Ovary (tissue), 9 donors: ENCODE results near the gene ARHGDIB. TPM values are rescaled to one million over a fixed set of nuclear protein-coding genes. Genes with fewer than 3 reads are reported as not detected.

Source experiments
- DNase-seq, 5 donors: peaks; one replicate each; pipeline ENCODE4 v3.0.0-alpha.2; 2019 to 2020
- H3K27ac ChIP-seq, 2 donors: fragments of 200-600 bp; one replicate each; pipeline versions ENCODE4 v1.5.1 to v1.8.0; 2019 to 2022
- H3K27me3 ChIP-seq: fragments of 200-600 bp; one replicate; pipeline ENCODE4 v1.8.0; 2022
- H3K36me3 ChIP-seq: fragments of 200-600 bp; sonication (generic); one replicate; pipeline ENCODE4 v1.5.1; 2019
- H3K4me1 ChIP-seq: one replicate; pipeline ENCODE4 v1.8.1; 2013; ENCODE audit warnings: mild to moderate bottlenecking, moderate library complexity; ENCODE audit not compliant: insufficient read depth
- H3K4me3 ChIP-seq: fragments of 200-600 bp; sonication (generic); one replicate; pipeline ENCODE4 v1.5.1; 2017
- H3K9me3 ChIP-seq, 2 donors: fragments of 200-600 bp in 1 of 2; sonication (generic) in 1 of 2; one replicate each; pipeline versions ENCODE4 v1.5.1 to v1.8.1; 2013 to 2019; ENCODE audit warnings: mild to moderate bottlenecking in 1 of 2, moderate library complexity in 1 of 2
- CTCF ChIP-seq, 3 donors: fragments of 450-650 bp in 2 of 3; fragments of 200-600 bp in 1 of 3; IDR thresholded peaks; one replicate each; pipeline versions ENCODE4 v1.5.1 to v1.8.0; 2016 to 2022; ENCODE audit warnings: antibody characterized with exemption in 3 of 3, mild to moderate bottlenecking in 1 of 3
- EP300 ChIP-seq: sonication (generic); formaldehyde crosslinking; IDR thresholded peaks from one replicate; pipeline ENCODE4 v1.6.1; 2017; ENCODE audit warnings: antibody characterized with exemption
- POLR2A ChIP-seq: fragments of 450-650 bp; IDR thresholded peaks from one replicate; pipeline ENCODE4 v1.6.1; 2017; ENCODE audit warnings: antibody characterized with exemption, mild to moderate bottlenecking, moderate library complexity
- WGBS, 3 donors: extraction: QIAGEN DNeasy Blood & Tissue Kit in 1 of 3; methylation state at CpG; one replicate each; pipeline versions ENCODE4 v1.1.5 to v1.1.7; 2013 to 2017; 5-methylcytosine and 5-hydroxymethylcytosine counted together
- intact Hi-C, 4 donors: fragments of 100-400 bp; cut with DNase I; formaldehyde crosslinking; loops; one replicate each; pipeline versions ENCODE4 v1.11.0 to v1.15.1; 2022 to 2023
- polyA plus RNA-seq, 2 donors: library from polyadenylated mRNA; stranded (reverse); fragments of 200-250 nt in 1 of 2; fragments of 350-450 nt in 1 of 2; fragmentation: Illumina TruSeq in 1 of 2; extraction: RNeasy Lipid Tissue Mini Kit (QIAGEN cat#74804) in 1 of 2; gene quantifications; one replicate each; pipeline ENCODE4 v1.2.3, GENCODE V29; 2013 to 2014
- total RNA-seq, 7 donors: library from RNA; depleted of rRNA in 2 of 7; stranded (reverse); fragments of >200 nt in 2 of 7; fragmentation: NEBNext Ultra II Directional in 3 of 7; extraction: Animal tissue kit (Norgen Biotek cat#: 25700) in 3 of 7; gene quantifications; one replicate each; pipeline versions ENCODE4 v1.1.0 to v1.2.4, GENCODE V29; 2016 to 2023
- donor health status: DM: no; HTN: no; CAD: no; lungs with moderate emphysema.
- donor health status: DM: no; HTN: no; CAD: no.
- donor health status: Bipolar disorder and iron deficiency.
- donor health status: DM: yes; HTN: yes; CAD: no.
- donor health status: DM: no; HTN: no; CAD: no.
- donor health status: DM: yes; HTN: yes; CAD: no.

ARHGDIB gene
- total and polyA plus RNA-seq, 9 donors = 16.0 to 212 (median 36.6) TPM

DNA sequence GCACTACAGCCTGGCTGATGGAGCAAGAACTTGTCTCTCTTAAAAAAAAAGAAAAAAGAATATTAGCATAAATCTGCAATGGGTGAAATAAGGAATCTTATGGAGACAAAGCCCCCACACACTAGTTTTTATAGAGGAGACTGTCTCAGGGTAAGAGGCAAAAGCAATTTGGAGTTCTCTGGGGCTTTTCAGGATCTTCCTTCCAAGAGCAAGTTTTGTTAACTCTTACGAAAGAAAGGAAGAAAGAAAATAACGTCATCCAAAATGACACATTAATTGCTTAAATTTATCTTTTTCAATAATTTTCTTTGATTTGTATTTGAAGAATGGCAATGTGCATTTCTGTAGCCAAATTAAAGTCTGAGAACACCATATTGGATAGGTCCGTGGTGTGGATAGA, 15.3 kb upstream of the ARHGDIB start:
- H3K4me1 ChIP-seq = no peaks in the 10 kb centered on the region
- no peaks in the 10 kb centered on the region for H3K27me3 ChIP-seq
- no peaks in the 10 kb centered on the region for H3K9me3 ChIP-seq
- no peak for DNase-seq
- TF ChIP-seq EP300 (no peak), POLR2A (no peak)
- intact Hi-C loops = no loop called here
- H3K27ac ChIP-seq = no peak overlapping the region
- no peak overlapping the region for H3K4me3 ChIP-seq
- WGBS, 3 donors = 79 to 90% (median 83%) methylated on average over 3 of the region's 3 CpGs
- no peaks in the 10 kb centered on the region for H3K36me3 ChIP-seq

DNA sequence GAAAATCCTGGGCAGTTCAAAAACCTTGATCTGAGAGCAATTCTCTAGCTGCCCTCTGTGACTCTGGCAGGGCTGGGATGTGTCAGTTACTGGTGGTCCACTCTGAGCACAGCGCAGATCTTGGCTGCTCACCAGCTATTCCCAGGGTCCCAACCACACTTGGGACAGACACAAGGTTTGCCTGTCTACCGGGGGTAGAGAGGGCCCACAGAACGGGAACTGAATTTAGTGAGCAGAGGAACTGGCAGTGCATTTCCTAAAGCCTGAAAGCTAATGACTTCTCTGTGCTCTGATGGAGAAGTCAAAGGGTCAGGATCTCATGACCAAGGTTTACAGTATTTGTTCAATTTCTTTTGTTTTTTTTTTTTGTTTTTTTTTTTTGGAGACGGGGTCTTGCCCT, 14.1 kb upstream of the ARHGDIB start:
- H3K4me3 ChIP-seq = no peak overlapping the region
- TF ChIP-seq POLR2A (no peak), EP300 (no peak), CTCF (IDR thresholded peaks at IDR 0.05) (no peak)
- H3K27ac ChIP-seq = no peak overlapping the region
- no peaks in the 10 kb centered on the region for H3K36me3 ChIP-seq
- H3K27me3 ChIP-seq = no peaks in the 10 kb centered on the region
- 89 to 90% (median 90%) methylated on average over 4 of the region's 4 CpGs for WGBS, 3 donors
- intact Hi-C loops = no loop called here
- no peaks in the 10 kb centered on the region for H3K4me1 ChIP-seq
- no peak for DNase-seq
- H3K9me3 ChIP-seq = no peaks in the 10 kb centered on the region

DNA sequence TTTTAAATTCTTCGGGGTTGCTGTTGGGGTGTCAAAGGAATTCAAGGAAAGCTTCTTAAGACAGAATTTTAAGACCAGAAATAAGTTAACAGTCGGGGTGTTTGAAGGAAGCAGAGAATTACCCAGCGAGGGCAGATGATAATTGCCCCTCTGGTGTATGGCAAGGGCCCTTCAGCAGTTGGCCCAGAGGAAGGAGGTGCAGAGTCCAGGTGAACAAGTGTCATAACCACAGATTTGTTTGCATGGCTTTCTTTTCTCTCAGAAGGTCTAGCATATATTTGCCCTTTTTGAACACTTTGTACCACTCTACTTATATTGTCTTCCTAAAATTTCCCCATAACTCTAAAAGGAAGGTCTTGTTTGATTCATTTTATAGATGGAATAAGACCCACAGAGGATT, 13.2 kb upstream of the ARHGDIB start:
- H3K36me3 ChIP-seq = no peaks in the 10 kb centered on the region
- no peaks in the 10 kb centered on the region for H3K9me3 ChIP-seq
- no peak overlapping the region for H3K4me3 ChIP-seq
- TF ChIP-seq CTCF (IDR thresholded peaks at IDR 0.05) (no peak), POLR2A (no peak), EP300 (no peak)
- intact Hi-C loops = no loop called here
- 91 to 97% (median 94%) methylated on average over 3 of the region's 3 CpGs for WGBS, 3 donors
- H3K27me3 ChIP-seq = no peaks in the 10 kb centered on the region
- no peaks in the 10 kb centered on the region for H3K4me1 ChIP-seq
- DNase-seq = no peak
- no peak overlapping the region for H3K27ac ChIP-seq

- intact Hi-C loops = no loop called here
- H3K9me3 ChIP-seq = no peaks in the 10 kb centered on the region
These were observed 11.4 kb upstream of the ARHGDIB start, which contains the start of gene PDE6H for GRCh38 chr12:14972816-14973215. TSS of gene PDE6H (plus strand) at chr12:14973042. CDS start at chr12:14978013, 4,971 bp downstream.

GRCh38 chr12:14970473-14970872, 9.1 kb upstream of the ARHGDIB start:
- WGBS, 3 donors = 53 to 64% (median 59%) methylated on average over 4 of the region's 4 CpGs

More at GRCh38 chr12:14972816-14973215, 11.4 kb upstream of the ARHGDIB start, which contains the start of gene PDE6H:
- no peak for TF ChIP-seq CTCF (IDR thresholded peaks at IDR 0.05)
- H3K27ac ChIP-seq = no peak within 1 kb of the TSS
- 63 to 76% (median 71%) methylated on average over 2 of the region's 2 CpGs for WGBS, 3 donors
- no peak for DNase-seq
- no peaks in the 10 kb centered on the region for H3K36me3 ChIP-seq
- H3K4me1 ChIP-seq = no peaks in the 10 kb centered on the region
- no peaks in the 10 kb centered on the region for H3K27me3 ChIP-seq
- no peak within 1 kb of the TSS for H3K4me3 ChIP-seq

More at GRCh38 chr12:14970473-14970872, 9.1 kb upstream of the ARHGDIB start:
- Histone ChIP-seq H3K4me3 (no peak overlapping the region), H3K27me3 (no peaks in the 10 kb centered on the region), H3K4me1 (no peaks in the 10 kb centered on the region), H3K27ac (no peak overlapping the region), H3K9me3 (no peaks in the 10 kb centered on the region), H3K36me3 (no peaks in the 10 kb centered on the region)
- intact Hi-C loops = no loop called here
- no peak for DNase-seq
- no peak for TF ChIP-seq CTCF (IDR thresholded peaks at IDR 0.05)
